RPMI7951 (cell line): ENCODE data around the gene RAB30. TPM values are rescaled to one million over a fixed set of nuclear protein-coding genes. Genes with fewer than 3 reads are reported as not detected.
"Not testable (repeated sequence)": the region's sequence is repeated elsewhere in the genome, so short reads cannot be mapped to it uniquely, and the experiment has no call there.

Source experiments
- DNase-seq: peaks from one replicate; pipeline ENCODE4 v3.0.0-alpha.2; 2012; ENCODE audit warnings: low read depth
- total RNA-seq: library from RNA; depleted of rRNA; stranded (reverse); fragments of >200 nt; shearing (Covaris generic); gene quantifications from 2 replicates; pipeline ENCODE4 v1.2.3, GENCODE V29; 2014

The RAB30 gene
- total RNA-seq, 1 experiment from 2014 or later: 16.0 TPM

DNA sequence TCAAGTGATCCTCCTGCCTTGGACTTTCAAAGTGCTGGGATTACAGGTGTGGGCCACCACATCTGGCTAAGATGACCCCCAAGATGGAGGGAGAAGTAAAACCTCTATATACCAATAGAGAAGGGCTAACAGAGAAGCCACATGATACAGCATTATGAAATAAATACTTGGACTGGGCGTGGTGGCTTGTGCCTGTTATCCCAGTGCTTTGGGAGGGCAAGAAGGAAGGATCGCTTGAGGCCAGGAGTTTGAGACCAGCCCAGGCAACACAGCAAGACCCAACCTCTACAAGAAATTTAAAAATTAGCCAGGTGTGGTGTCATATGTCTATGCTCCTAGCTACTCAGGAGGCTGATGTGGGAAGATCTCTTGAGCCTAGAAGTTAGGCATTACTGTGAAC lies 61.7 kb downstream of the RAB30 start:
- no peak for DNase-seq

DNA sequence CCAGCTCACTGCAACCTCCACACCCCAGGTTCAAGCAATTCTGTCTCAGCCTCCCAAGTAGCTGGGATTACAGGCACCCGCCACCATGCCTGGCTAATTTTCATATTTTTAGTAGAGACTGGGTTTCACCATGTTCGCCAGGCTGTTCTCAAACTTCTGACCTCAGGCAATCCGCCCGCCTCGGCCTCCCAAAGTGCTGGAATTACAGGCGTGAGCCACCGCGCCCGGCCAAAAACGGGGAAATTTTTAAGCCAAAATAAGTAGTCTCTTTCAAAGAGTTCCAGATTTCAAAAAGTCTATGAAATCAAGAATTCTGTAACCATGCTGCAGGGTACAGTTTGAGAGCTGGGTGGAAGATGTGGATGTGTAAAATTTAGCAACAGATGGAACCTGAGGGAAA lies 62.6 kb downstream of the RAB30 start:
- DNase-seq: not testable (repeated sequence)

- peak; percentile 37 for DNase-seq
Measured at GRCh38 chr11:83008581-83008923, 63.1 kb downstream of the RAB30 start.

DNA sequence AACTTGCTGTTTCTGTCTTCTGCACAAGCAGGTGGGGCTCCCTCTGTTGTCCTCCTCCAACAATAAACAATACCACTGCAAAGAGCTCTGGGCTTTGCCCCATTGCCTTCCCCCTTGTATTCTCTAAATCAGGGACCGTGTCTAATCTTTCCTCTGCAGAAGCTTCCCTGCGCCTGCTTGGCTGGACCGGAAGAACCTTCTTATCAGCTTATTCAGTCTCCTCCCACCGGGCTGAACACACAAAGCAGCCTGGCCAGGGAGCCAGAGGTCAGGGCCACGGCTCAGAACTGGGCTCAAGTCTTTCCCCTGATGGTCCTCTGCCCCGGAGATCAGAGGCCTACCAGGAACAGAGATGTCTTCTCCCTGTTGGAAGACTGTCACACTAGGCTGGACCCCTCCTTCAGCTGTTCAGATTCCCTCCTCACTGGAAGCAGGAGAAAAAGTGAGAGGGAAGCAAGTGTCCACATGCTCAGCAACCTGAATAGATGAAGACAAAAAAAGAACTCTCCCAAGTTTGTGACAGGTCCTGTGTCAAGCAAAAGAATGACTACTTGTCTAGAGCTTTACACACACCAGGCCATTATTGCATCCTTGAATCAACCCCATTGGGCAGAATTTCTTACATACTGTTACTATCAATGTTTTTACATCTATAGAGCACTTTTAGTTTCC lies 63.7 kb downstream of the RAB30 start:
- DNase-seq: peak; percentile 57

DNA sequence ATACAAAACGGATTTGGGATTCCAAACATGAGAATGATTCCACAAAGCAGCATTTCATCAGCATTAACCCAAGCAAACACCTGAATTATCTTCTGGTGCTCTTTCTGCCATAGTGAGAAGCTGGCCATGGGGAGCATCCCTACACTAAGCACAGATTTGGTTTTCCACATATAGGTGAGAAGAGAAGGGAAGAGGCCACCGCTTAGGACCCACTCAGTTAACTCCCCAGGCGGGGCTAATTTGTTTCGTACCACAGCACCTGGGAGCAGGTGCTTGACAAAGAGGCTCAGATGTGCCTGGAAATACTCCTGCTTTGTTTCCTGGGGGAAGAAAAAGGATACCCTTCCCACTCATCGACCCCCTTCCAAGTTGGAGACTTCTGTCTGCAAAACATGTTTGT lies 64.2 kb downstream of the RAB30 start:
- DNase-seq: no peak

- peak; percentile 49 for DNase-seq
Measured at GRCh38 chr11:83006877-83007330, 64.8 kb downstream of the RAB30 start.

DNA sequence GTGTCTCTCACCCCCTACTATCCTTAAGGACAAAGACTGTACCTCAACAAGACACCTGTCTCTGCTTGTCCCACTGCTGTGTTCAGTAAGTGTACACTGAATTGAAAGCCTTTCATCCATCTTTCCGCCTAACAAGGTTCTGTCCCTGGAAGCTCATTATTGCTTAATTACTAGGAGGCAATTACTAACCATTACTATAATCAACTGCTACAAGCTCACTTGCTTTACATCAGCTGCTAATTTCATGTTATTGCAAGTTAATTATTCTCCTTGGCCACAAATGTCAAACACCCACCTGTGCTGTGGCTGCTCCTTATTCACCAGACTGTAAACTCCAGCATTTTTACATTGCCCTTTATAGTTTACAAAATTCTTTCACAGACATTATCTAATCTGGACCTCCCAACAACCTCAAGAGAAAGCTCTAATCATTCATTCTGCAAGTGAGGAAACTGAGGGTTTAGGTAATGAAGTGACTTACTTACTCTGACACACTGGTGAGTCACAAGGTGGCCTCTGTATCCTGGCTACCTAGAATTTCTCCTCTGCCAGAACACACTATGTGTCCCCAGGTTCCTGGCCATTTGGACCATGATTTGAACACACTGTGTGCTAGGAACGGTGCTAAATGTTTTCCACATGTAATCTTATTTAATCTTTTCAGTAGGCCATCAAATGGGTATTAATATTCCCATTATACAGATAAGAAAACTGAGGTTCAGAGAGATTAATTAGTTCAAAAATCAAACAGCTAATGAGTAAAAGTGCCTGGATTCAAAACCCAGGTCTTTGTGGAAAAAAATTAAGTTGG lies 66.7 kb downstream of the RAB30 start:
- no peak for DNase-seq

DNA sequence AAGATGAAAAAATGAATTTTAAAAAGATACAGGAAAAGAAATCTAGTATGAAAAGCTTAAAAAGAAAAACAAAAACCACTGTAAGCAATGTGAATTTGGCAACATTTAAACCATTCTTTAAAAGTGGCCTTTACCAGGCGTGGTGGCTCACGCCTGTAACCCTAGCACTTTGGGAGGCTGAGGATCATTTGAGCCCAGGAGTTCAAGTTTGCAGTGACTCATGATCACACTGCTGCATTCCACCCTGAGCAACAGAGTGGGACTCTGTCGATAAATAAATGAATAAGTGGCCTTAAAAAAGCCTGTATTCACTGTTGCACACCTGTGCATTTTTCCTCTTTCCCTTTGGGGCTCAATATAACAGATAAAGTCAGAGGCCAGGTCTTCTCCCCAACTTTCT lies 69.2 kb downstream of the RAB30 start:
- no peak for DNase-seq

DNA sequence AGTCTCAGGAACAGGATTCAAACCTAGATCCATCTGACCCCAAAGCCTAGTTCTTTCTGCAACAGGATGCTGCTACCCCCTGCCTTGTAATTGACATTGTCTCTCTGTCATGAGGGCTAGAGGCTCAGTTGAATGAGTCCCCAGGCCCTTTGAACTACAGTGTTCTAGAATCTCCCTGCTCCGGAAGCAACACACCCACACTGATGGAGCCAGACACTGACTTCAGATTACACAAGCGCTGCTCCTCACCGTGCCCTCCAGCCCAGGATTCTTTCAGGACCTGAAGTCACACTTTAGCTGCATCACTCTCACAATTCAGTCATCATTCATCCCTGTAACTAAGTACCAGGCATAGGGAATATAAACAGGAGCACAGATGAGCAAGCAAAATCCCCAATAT lies 69.6 kb downstream of the RAB30 start:
- DNase-seq: no peak

DNA sequence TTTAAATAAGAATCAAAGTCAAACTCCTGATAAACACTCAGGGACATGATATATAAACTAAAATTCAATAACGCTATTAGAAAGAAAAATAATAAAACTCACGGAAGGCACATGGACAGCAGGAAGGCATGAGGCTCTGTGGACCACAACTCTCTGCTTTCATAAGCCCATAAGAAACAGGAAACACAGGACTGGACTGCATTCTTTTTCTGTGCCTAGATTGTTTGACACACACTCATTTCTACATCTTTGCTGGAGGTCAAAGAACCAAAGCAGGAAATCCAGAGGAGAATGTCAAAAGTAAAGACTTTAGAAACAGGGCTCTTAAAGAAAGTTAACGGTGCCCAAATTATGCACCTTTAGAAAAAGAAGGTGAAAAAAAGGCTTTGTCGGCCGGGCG lies 71.3 kb downstream of the RAB30 start:
- no peak for DNase-seq

DNA sequence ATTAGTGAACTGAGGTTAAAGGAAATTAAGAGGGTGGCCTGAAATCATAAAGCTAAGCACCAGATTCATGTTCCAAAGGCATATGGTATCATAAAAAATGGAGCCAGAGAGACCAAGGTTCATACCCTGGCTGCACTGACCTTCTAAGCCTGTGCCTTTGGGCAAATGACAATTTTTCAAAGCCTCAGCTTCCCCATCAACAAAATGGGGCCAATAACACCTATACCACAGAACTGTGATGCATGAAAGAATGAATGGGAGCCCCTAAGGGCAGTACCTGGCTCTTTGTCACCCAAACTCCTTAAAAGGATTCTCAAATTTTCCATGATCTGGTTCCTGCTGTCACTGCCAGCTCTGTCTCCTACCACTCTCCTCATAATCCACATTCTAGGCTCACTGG lies 72.5 kb downstream of the RAB30 start:
- no peak for DNase-seq

GRCh38 chr11:82998697-82999096 lies 73.0 kb downstream of the RAB30 start:
- DNase-seq: no peak

DNA sequence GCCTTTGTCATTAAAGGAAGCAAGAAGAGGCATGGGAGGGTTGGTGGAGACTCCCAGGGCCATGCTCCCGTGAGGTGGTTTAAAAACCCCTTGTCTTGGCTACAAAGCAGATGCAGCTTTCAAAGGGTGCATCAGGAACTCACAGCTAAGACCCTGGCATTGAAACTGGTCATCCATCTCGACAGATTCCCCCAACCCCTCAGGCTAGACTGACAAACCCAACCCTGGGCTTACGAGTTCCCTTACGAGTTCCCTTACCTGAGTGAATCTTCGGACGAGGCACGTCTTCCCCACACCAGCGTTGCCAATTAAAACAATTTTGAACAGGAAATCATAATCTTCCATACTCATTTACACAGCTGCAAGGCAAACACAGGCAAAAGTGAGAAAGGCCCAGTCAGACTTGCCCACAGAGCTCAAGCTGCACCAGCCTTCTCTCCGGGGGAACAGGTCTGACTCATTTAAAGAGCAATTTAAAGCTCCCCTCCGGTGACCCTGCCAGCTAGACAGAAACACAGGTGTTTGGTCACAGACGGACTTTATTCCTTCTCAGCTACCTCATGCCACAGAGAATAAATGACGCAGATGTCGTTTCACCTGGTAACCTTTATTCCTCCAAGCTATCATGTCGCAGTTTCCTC lies 74.6 kb downstream of the RAB30 start:
- DNase-seq: peak; percentile 69

DNA sequence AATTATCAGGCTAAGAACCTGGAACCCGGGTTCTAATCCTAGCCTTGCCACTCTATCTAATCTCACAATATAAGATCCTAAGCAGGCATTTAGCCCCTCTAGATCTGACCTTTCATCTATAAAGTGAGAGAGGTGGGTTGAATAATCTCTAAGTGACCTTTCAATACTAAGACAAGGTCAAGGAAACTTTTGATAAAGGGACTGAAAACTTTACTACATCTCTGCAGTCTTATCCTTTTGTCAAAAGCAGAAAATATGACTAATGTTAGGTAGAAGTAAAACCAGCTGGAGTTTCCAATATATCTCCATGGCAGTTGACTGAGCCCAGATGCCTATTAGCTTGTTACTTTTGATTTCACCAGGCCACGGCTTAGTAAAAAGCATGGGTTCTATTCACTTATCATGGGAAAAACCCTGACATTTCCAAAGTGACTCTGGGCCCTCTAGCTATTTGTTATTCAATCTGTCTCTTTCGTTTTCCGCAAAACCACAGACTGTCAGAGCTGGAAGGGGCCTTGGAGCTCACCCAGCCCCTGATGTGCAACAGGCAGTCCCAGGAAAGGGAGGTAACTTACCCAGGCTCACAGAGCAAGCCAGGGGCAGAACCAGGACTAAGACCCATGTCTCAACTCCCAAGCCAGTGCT lies 75.8 kb downstream of the RAB30 start:
- peak; percentile 95 for DNase-seq

- DNase-seq: no peak
Measured at GRCh38 chr11:82995235-82995634, 76.5 kb downstream of the RAB30 start.

- peak; percentile 65 for DNase-seq
Measured at GRCh38 chr11:82994604-82995230, 77.0 kb downstream of the RAB30 start.

DNA sequence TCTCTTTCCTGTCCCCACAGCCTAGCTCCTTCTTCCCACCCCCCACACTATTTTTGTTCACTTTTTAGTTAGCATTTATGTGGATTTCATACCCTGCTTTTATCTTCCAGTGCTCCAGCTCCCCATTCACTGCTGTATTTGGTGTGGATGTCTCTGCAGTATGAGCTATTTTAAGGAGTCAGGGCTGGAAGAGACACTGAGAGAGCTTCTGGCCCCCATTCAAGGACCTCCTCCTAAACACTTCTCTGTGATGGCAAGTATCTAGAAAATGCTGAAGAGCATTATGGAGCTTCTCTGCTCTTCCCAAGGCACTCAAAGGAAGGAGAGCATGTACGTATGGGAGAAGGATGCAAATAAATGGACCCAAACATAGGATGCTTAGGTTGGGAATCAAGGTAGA lies 79.5 kb downstream of the RAB30 start:
- no peak for DNase-seq

DNA sequence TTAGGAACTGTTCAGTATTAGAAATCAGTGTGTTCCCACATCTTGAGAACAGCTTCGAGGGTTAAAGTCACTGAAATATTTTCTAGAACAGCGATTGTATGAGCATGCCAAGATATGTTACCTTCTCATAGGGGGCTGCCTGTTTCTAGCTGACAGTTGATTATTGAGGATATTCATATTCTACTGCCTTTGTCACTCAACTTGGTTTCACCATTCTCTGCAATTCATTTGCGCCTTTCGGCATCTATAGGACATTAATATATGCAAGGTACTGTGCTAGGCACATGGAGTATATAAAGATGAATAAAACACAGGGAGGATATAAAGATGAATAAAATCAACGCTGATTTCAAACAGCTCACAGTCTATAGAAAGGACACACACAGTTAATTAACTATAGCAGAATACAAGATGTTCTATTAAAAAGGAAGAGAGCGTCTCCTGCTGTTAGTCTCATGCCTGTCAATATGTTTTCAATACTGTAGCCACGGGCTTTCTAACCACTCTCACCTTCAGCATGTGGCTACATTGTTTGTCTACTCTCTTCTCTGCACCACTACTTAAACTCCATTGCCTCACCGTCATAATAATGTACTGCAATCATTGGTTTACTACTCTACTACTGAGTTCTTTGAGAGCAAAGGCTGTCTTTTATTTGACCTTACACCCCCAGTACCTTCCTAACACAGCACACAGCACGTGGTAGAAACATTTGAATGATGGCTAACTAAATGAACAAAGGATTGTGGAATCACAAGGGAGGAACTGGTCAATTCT lies 81.9 kb downstream of the RAB30 start:
- no peak for DNase-seq

GRCh38 chr11:82988936-82989627 lies 82.6 kb downstream of the RAB30 start:
- peak; percentile 59 for DNase-seq

DNA sequence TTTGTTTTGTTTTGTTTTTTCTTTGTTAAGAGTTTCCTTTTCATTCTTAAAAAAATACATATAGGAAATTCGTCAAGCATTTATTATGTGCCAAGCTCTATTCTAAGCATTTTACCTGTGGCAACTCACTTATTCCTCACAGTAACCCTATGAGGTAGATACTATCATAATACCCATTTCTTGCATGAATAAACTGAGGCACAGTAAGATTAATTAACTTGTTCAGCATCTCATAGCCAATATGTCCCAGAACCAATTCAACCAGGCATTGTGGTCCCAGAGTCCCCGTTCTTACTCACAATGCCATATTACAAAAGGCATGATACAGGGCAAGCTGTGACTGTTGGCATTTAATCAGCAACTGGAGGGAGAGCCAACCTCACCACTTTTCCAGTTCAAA lies 83.7 kb downstream of the RAB30 start:
- DNase-seq: no peak

- no peak for DNase-seq
Measured at GRCh38 chr11:82986446-82986845, 85.3 kb downstream of the RAB30 start.
